H9 (cell line): Measurements from ENCODE around the gene FLVCR1. TPM values are rescaled to one million over a fixed set of nuclear protein-coding genes. Genes with fewer than 3 reads are reported as not detected.

Source experiments
- DNase-seq: peaks from one replicate; pipeline ENCODE4 v3.0.0-alpha.2; 2017
- H2AFZ ChIP-seq: one replicate; pipeline ENCODE4 v1.6.1; 2013; ENCODE audit warnings: mild to moderate bottlenecking, low read length, control low read depth, moderate library complexity
- H2AK5ac ChIP-seq: 2 replicates; pipeline ENCODE4 v1.6.1; 2013; ENCODE audit warnings: low read length, control low read depth, mixed read lengths; ENCODE audit not compliant: insufficient read length
- H2BK120ac ChIP-seq: one replicate; pipeline ENCODE4 v1.6.1; 2013; ENCODE audit warnings: low read depth, mild to moderate bottlenecking, low read length, control low read depth, inconsistent platforms; ENCODE audit not compliant: poor library complexity, severe bottlenecking
- H2BK12ac ChIP-seq: 2 replicates; pipeline ENCODE4 v1.6.1; 2013; ENCODE audit warnings: low read length, control low read depth, mixed read lengths, low read depth; ENCODE audit not compliant: insufficient read length
- H2BK15ac ChIP-seq: 2 replicates; pipeline ENCODE4 v1.6.1; 2013; ENCODE audit warnings: low read depth, low read length, control low read depth
- H2BK20ac ChIP-seq: one replicate; pipeline ENCODE4 v1.6.1; 2013; ENCODE audit warnings: low read depth, mild to moderate bottlenecking, low read length, control low read depth, inconsistent platforms; ENCODE audit not compliant: poor library complexity, severe bottlenecking
- H2BK5ac ChIP-seq: 2 replicates; pipeline ENCODE4 v1.6.1; 2013; ENCODE audit warnings: low read length, control low read depth, mixed read lengths; ENCODE audit not compliant: insufficient read length
- H3K14ac ChIP-seq: 2 replicates; pipeline ENCODE4 v1.6.1; 2013; ENCODE audit warnings: low read length, control low read depth; ENCODE audit not compliant: insufficient read depth
- H3K18ac ChIP-seq: 2 replicates; pipeline ENCODE4 v1.6.1; 2013; ENCODE audit warnings: low read depth, mild to moderate bottlenecking, mixed read lengths, low read length, control low read depth; ENCODE audit not compliant: insufficient read length
- H3K23ac ChIP-seq: 2 replicates; pipeline ENCODE4 v1.6.1; 2013; ENCODE audit warnings: low read length, control low read depth, mixed read lengths, low read depth; ENCODE audit not compliant: insufficient read length
- H3K23me2 ChIP-seq: 2 replicates; pipeline ENCODE4 v1.6.1; 2013; ENCODE audit warnings: low read depth, mild to moderate bottlenecking, mixed read lengths, low read length, control low read depth; ENCODE audit not compliant: insufficient read length, poor library complexity, severe bottlenecking
- H3K27ac ChIP-seq: 2 replicates; pipeline ENCODE4 v1.5.1; 2013; ENCODE audit warnings: low read length, control low read depth, mixed read lengths, low read depth; ENCODE audit not compliant: insufficient read length
- H3K27me3 ChIP-seq: 2 replicates; pipeline ENCODE4 v1.6.1; 2013; ENCODE audit warnings: low read length, control low read depth, inconsistent platforms; ENCODE audit not compliant: insufficient read depth
- H3K4ac ChIP-seq: 2 replicates; pipeline ENCODE4 v1.6.1; 2013; ENCODE audit warnings: low read depth, mild to moderate bottlenecking, control low read depth, inconsistent platforms, low read length, moderate library complexity
- H3K4me1 ChIP-seq: 2 replicates; pipeline ENCODE4 v1.6.1; 2013; ENCODE audit warnings: low read length, control low read depth, inconsistent platforms; ENCODE audit not compliant: insufficient read depth
- H3K4me2 ChIP-seq: 2 replicates; pipeline ENCODE4 v1.6.1; 2013; ENCODE audit warnings: low read length, control low read depth, mixed read lengths; ENCODE audit not compliant: insufficient read length, insufficient read depth
- H3K56ac ChIP-seq: 2 replicates; pipeline ENCODE4 v1.6.1; 2013; ENCODE audit warnings: low read depth, mild to moderate bottlenecking, mixed read lengths, low read length, control low read depth; ENCODE audit not compliant: insufficient read length
- H3K79me1 ChIP-seq: 2 replicates; pipeline ENCODE4 v1.6.1; 2013; ENCODE audit warnings: low read depth, mild to moderate bottlenecking, moderate library complexity, low read length, control low read depth, inconsistent platforms; ENCODE audit not compliant: insufficient read depth, poor library complexity, severe bottlenecking
- H3K79me2 ChIP-seq: 2 replicates; pipeline ENCODE4 v1.6.1; 2013; ENCODE audit warnings: low read length, control low read depth, inconsistent platforms; ENCODE audit not compliant: insufficient read depth
- H3K9ac ChIP-seq: 2 replicates; pipeline ENCODE4 v1.6.1; 2013; ENCODE audit warnings: low read length, control low read depth, mixed read lengths; ENCODE audit not compliant: insufficient read length; ENCODE audit errors: extremely low read depth
- H3K9me3 ChIP-seq: one replicate; pipeline ENCODE4 v1.6.1; 2013; ENCODE audit warnings: low read depth, low read length, inconsistent platforms; ENCODE audit not compliant: control insufficient read depth
- H3T11ph ChIP-seq: one replicate; pipeline ENCODE4 v1.6.1; 2013; ENCODE audit warnings: mild to moderate bottlenecking, low read length, control low read depth, inconsistent platforms
- H4K20me1 ChIP-seq: one replicate; pipeline ENCODE4 v1.6.1; 2013; ENCODE audit not compliant: control insufficient read depth, insufficient read length, insufficient read depth
- H4K5ac ChIP-seq: 2 replicates; pipeline ENCODE4 v1.6.1; 2013; ENCODE audit warnings: low read depth, mild to moderate bottlenecking, mixed read lengths, low read length, control low read depth; ENCODE audit not compliant: insufficient read length
- H4K8ac ChIP-seq: replicated peaks from 2 replicates; pipeline ENCODE4 v1.6.1; 2013; ENCODE audit warnings: low read length, control low read depth, mixed read lengths, low read depth; ENCODE audit not compliant: insufficient read length
- H4K91ac ChIP-seq: 2 replicates; pipeline ENCODE4 v1.6.1; 2013; ENCODE audit warnings: low read depth, mild to moderate bottlenecking, moderate library complexity, mixed read lengths, low read length, control low read depth; ENCODE audit not compliant: insufficient read length
- H3K27ac Mint-ChIP-seq, 3 experiments: 2 replicates in 2 of 3; 3 replicates in 1 of 3; pipeline ENCODE4 v1.8.0; 2020 to 2021; ENCODE audit warnings: mixed read lengths in 3 of 3, mild to moderate bottlenecking in 1 of 3, moderate library complexity in 1 of 3
- H3K27me3 Mint-ChIP-seq: 2 replicates; pipeline ENCODE4 v1.8.0; 2021; ENCODE audit warnings: low read depth, mild to moderate bottlenecking, moderate library complexity, mixed read lengths
- H3K36me3 Mint-ChIP-seq, 3 experiments: 2 replicates in 2 of 3; 3 replicates in 1 of 3; pipeline ENCODE4 v1.8.0; 2020 to 2021; ENCODE audit warnings: low read depth in 3 of 3, mixed read lengths in 3 of 3; ENCODE audit not compliant: insufficient read depth in 1 of 3
- H3K4me1 Mint-ChIP-seq, 2 experiments: 2 replicates each; pipeline ENCODE4 v1.8.0; 2020; ENCODE audit warnings: mixed read lengths in 2 of 2
- H3K4me3 Mint-ChIP-seq, 2 experiments: 2 replicates in 1 of 2; 3 replicates in 1 of 2; pipeline ENCODE4 v1.8.0; 2020 to 2021; ENCODE audit warnings: mild to moderate bottlenecking in 2 of 2, mixed read lengths in 2 of 2, moderate library complexity in 1 of 2
- H3K9me3 Mint-ChIP-seq, 2 experiments: 2 replicates in 1 of 2; 3 replicates in 1 of 2; pipeline ENCODE4 v1.8.0; 2020; ENCODE audit warnings: mild to moderate bottlenecking in 2 of 2, mixed read lengths in 2 of 2, moderate library complexity in 1 of 2
- CTCF ChIP-seq: fragments of 200-600 bp; sonication (generic); conservative IDR thresholded peaks from 3 replicates; pipeline ENCODE4 v1.8.0; 2021; ENCODE audit warnings: antibody characterized with exemption, mild to moderate bottlenecking
- WGBS: extraction: QIAGEN DNeasy Blood & Tissue Kit; methylation state at CpG from one replicate; pipeline ENCODE4 v1.1.7; 2013; ENCODE audit warnings: missing lambda C conversion rate, low lambda C conversion rate, mixed read lengths; ENCODE audit not compliant: insufficient read length; ENCODE audit errors: extremely low coverage; 5-methylcytosine and 5-hydroxymethylcytosine counted together
- total RNA-seq: library from RNA; stranded (reverse); gene quantifications from 2 replicates; pipeline ENCODE4 v1.2.1, GENCODE V29; 2021

FLVCR1 gene
- total RNA-seq, 1 experiment from 2014 or later, result 55.2 TPM

GRCh38 chr1:212926372-212926771 lies 68.3 kb downstream of the FLVCR1 start:
- H2BK12ac ChIP-seq, result no peak overlapping the region
- no peak overlapping the region for H2AFZ ChIP-seq
- peak; percentile 13 for DNase-seq
- H3K9me3 Mint-ChIP-seq, result peaks cover 3 to 21% of the 10 kb centered on the region in 2 experiments; a peak in 4 of 5 replicates
- H3K79me1 ChIP-seq, result no peaks in the 10 kb centered on the region
- H3K4ac ChIP-seq, result no peak overlapping the region
- H3K23ac ChIP-seq, result no peak overlapping the region
- H3K9me3 ChIP-seq, result peaks cover 7% of the 10 kb centered on the region
- H3K14ac ChIP-seq, result no peak overlapping the region
- H3K79me2 ChIP-seq, result no peaks in the 10 kb centered on the region
- H3K36me3 Mint-ChIP-seq, result peaks cover 0 to 22% (median 1%) of the 10 kb centered on the region in 3 experiments; a peak in 5 of 7 replicates
- no peak overlapping the region for H2BK5ac ChIP-seq
- H4K20me1 ChIP-seq, result no peaks in the 10 kb centered on the region
- H2BK120ac ChIP-seq, result no peak overlapping the region
- H3K9ac ChIP-seq, result no peak overlapping the region
- H4K91ac ChIP-seq, result no peak overlapping the region
- H3K27ac Mint-ChIP-seq, result no peak overlapping the region
- H4K8ac ChIP-seq, result no peak overlapping the region
- no peak overlapping the region for H3K4me2 ChIP-seq
- no peak overlapping the region for H4K5ac ChIP-seq
- no peak overlapping the region for H2AK5ac ChIP-seq
- H3K27me3 ChIP-seq, result no peaks in the 10 kb centered on the region
- H3K27me3 Mint-ChIP-seq, result peaks cover 3% of the 10 kb centered on the region
- no peak overlapping the region for H2BK15ac ChIP-seq
- no CpG with 5 or more reads among the region's 6 CpGs for WGBS
- H3K27ac ChIP-seq, result no peak overlapping the region
- no peak overlapping the region for H3T11ph ChIP-seq
- peaks cover 8% of the 10 kb centered on the region for H3K4me1 ChIP-seq
- no peak for TF ChIP-seq CTCF
- no peak overlapping the region for H2BK20ac ChIP-seq
- H3K18ac ChIP-seq, result no peak overlapping the region
- H3K23me2 ChIP-seq, result no peaks in the 10 kb centered on the region
- H3K4me1 Mint-ChIP-seq, result peaks cover 38 to 44% of the 10 kb centered on the region in 2 experiments
- H3K4me3 Mint-ChIP-seq, result no peak overlapping the region
- no peak overlapping the region for H3K56ac ChIP-seq
